ENCODE data around the gene FAM32A.
A peak's percentile ranks its signal among the peaks of the same experiment; 100 is the strongest.
"Not testable (repeated sequence)": the region's sequence is repeated elsewhere in the genome, so short reads cannot be mapped to it uniquely, and the experiment has no call there.

FAM32A gene

GRCh38 chr19:16166417-16166816 is 18.8 kb upstream of the FAM32A start:
- DNase-seq = no peak

- no peak for DNase-seq
These were observed 18.2 kb upstream of the FAM32A start for GRCh38 chr19:16167055-16167454.

GRCh38 chr19:16168465-16169081 is 16.6 kb upstream of the FAM32A start:
- no peak for DNase-seq

GRCh38 chr19:16170134-16170533 is 15.1 kb upstream of the FAM32A start:
- DNase-seq = no peak

GRCh38 chr19:16175954-16176353 is 9.3 kb upstream of the FAM32A start:
- DNase-seq = no peak

- not testable (repeated sequence) for DNase-seq
These were observed 6.3 kb upstream of the FAM32A start for GRCh38 chr19:16178866-16179265.

- no peak for DNase-seq
These were observed 4.6 kb upstream of the FAM32A start for GRCh38 chr19:16180611-16181010.

- no peak for DNase-seq
These were observed 516 bp upstream of the FAM32A start for GRCh38 chr19:16184665-16185122.

GRCh38 chr19:16185768-16186123 is 536 bp downstream of the FAM32A start:
- peak; percentile 54 for DNase-seq

GRCh38 chr19:16188521-16188920 is 3.3 kb downstream of the FAM32A start:
- no peak for DNase-seq

GRCh38 chr19:16190198-16190597 is 5.0 kb downstream of the FAM32A start:
- DNase-seq = no peak

- DNase-seq = no peak
These were observed 5.5 kb downstream of the FAM32A start for GRCh38 chr19:16190736-16191135.

- DNase-seq = no peak
These were observed 6.2 kb downstream of the FAM32A start for GRCh38 chr19:16191216-16191908.

- DNase-seq = no peak
These were observed 8.3 kb downstream of the FAM32A start for GRCh38 chr19:16193466-16193865.

- no peak for DNase-seq
These were observed 12.0 kb downstream of the FAM32A start for GRCh38 chr19:16197188-16197621.

GRCh38 chr19:16197622-16198369 is 12.6 kb downstream of the FAM32A start, which contains the start of gene AP1M1:
Gene AP1M1 (plus strand): TSS chr19:16197911. CDS start chr19:16198027, 116 bp downstream.
- DNase-seq = peak; percentile 99

GRCh38 chr19:16198370-16198651 is 13.1 kb downstream of the FAM32A start:
- no peak for DNase-seq

GRCh38 chr19:16199275-16199932 is 14.2 kb downstream of the FAM32A start:
- no peak for DNase-seq

GRCh38 chr19:16200038-16201010 is 15.1 kb downstream of the FAM32A start:
- no peak for DNase-seq

GRCh38 chr19:16201011-16201391 is 15.8 kb downstream of the FAM32A start:
- no peak for DNase-seq

GRCh38 chr19:16202320-16203255 is 17.4 kb downstream of the FAM32A start:
- DNase-seq = no peak
